Loucy (cell line): ENCODE measurements around the gene ZFYVE28.

Experiments used
- H2AFZ ChIP-seq: fragments of 200-600 bp; sonication (generic); 2 replicates; pipeline ENCODE4 v1.6.0; 2016; ENCODE audit warnings: antibody characterized with exemption, mild to moderate bottlenecking, low read length, moderate library complexity
- H3F3A ChIP-seq: fragments of 200-600 bp; 2 replicates; pipeline ENCODE4 v1.6.0; 2016; ENCODE audit warnings: antibody characterized with exemption, low read depth, mild to moderate bottlenecking
- H3K27me3 ChIP-seq: fragments of 200-600 bp; sonication (generic); 2 replicates; pipeline ENCODE4 v1.6.1; 2014; ENCODE audit warnings: low read length, mild to moderate bottlenecking; ENCODE audit not compliant: insufficient read depth, poor library complexity, severe bottlenecking
- H3K36me3 ChIP-seq: fragments of 200-600 bp; sonication (generic); 2 replicates; pipeline ENCODE4 v1.6.1; 2016; ENCODE audit warnings: low read length; ENCODE audit not compliant: insufficient read depth
- H3K4me1 ChIP-seq: fragments of 200-600 bp; sonication (generic); 2 replicates; pipeline ENCODE4 v1.5.1; 2014; ENCODE audit warnings: low read length, mild to moderate bottlenecking; ENCODE audit not compliant: insufficient read depth, poor library complexity, severe bottlenecking
- H3K4me2 ChIP-seq: fragments of 200-600 bp; sonication (generic); 2 replicates; pipeline ENCODE4 v1.6.0; 2014; ENCODE audit warnings: antibody characterized with exemption, low read length, low read depth, mild to moderate bottlenecking; ENCODE audit not compliant: poor library complexity, severe bottlenecking
- H3K4me3 ChIP-seq: fragments of 200-600 bp; sonication (generic); 2 replicates; pipeline ENCODE4 v1.5.1; 2014; ENCODE audit warnings: low read length, mild to moderate bottlenecking, mixed read lengths; ENCODE audit not compliant: poor library complexity, severe bottlenecking
- H3K79me2 ChIP-seq: fragments of 200-600 bp; sonication (generic); 2 replicates; pipeline ENCODE4 v1.6.1; 2014; ENCODE audit warnings: low read length; ENCODE audit not compliant: insufficient read depth
- H3K9ac ChIP-seq: fragments of 200-600 bp; sonication (generic); 2 replicates; pipeline ENCODE4 v1.6.0; 2014; ENCODE audit warnings: mild to moderate bottlenecking, low read depth, low read length, moderate library complexity; ENCODE audit not compliant: poor library complexity, severe bottlenecking
- H3K9me2 ChIP-seq: fragments of 200-600 bp; sonication (generic); replicated peaks from 2 replicates; pipeline ENCODE4 v1.6.1; 2016; ENCODE audit warnings: low read depth, low read length, mixed read lengths
- H3K9me3 ChIP-seq: fragments of 200-600 bp; sonication (generic); 2 replicates; pipeline ENCODE4 v1.6.1; 2014; ENCODE audit warnings: mild to moderate bottlenecking, antibody characterized with exemption, low read length, low read depth; ENCODE audit not compliant: insufficient read depth
- H4K20me1 ChIP-seq: fragments of 200-600 bp; sonication (generic); 2 replicates; pipeline ENCODE4 v1.6.0; 2014; ENCODE audit warnings: antibody characterized with exemption, low read length, mild to moderate bottlenecking; ENCODE audit not compliant: insufficient read depth, poor library complexity, severe bottlenecking
- EZH2phosphoT487 ChIP-seq: fragments of 200-600 bp; IDR thresholded peaks from 2 replicates; pipeline ENCODE4 v1.6.1; 2018; ENCODE audit warnings: antibody characterized with exemption, mild to moderate bottlenecking, moderate library complexity, borderline replicate concordance
- TF ChIP-seq, protein P1 (sequence below): fragments of 200-600 bp; sonication (generic); conservative IDR thresholded peaks from 2 replicates; pipeline ENCODE4 v1.5.1; 2014; ENCODE audit warnings: mild to moderate bottlenecking, antibody characterized with exemption, low read length

ZFYVE28 gene

DNA sequence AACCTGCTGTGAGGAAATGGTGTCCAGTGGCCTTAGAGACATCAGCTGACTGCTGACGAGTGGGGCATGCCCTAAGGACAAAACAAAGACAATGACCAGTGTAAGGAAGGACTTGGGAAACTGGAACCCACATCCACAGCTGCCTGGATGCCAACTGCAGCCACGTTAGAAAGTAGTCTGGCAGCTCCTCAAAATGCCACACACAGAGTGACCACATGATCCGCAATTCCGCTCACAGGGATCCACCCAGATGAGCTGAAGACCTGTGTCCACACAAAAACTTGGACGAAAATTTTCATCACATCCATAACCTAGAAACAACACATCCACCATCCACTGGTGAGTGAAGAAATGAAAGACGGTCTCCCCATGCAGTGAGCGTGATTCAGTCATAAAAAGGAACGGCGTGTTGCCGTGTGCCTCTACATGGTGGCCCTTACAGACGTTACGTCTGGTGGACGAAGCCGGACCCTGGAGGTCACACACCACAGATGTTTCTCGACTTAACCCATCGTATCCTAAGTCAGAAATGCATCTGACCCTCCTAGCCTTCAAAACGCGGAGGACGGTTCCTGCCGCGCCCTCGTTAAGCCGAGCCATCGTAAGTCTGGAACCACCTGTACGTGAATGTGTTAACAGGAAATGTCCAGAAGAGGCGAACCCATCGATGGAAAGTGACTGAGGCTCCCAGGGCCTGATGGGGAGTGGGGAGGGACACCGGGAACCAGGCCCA is 115.9 kb downstream of the ZFYVE28 start:
- no peaks in the 10 kb centered on the region for H3F3A ChIP-seq
- H2AFZ ChIP-seq = no peak overlapping the region
- H4K20me1 ChIP-seq = no peaks in the 10 kb centered on the region
- no peaks in the 10 kb centered on the region for H3K36me3 ChIP-seq
- H3K9me3 ChIP-seq = no peaks in the 10 kb centered on the region
- H3K4me2 ChIP-seq = no peak overlapping the region
- H3K4me3 ChIP-seq = no peak overlapping the region
- H3K79me2 ChIP-seq = no peaks in the 10 kb centered on the region
- no peak overlapping the region for H3K9ac ChIP-seq
- H3K27me3 ChIP-seq = no peaks in the 10 kb centered on the region
- H3K9me2 ChIP-seq = no peaks in the 10 kb centered on the region
- no peak for TF ChIP-seq EZH2phosphoT487
- TF ChIP-seq, protein P1, sequence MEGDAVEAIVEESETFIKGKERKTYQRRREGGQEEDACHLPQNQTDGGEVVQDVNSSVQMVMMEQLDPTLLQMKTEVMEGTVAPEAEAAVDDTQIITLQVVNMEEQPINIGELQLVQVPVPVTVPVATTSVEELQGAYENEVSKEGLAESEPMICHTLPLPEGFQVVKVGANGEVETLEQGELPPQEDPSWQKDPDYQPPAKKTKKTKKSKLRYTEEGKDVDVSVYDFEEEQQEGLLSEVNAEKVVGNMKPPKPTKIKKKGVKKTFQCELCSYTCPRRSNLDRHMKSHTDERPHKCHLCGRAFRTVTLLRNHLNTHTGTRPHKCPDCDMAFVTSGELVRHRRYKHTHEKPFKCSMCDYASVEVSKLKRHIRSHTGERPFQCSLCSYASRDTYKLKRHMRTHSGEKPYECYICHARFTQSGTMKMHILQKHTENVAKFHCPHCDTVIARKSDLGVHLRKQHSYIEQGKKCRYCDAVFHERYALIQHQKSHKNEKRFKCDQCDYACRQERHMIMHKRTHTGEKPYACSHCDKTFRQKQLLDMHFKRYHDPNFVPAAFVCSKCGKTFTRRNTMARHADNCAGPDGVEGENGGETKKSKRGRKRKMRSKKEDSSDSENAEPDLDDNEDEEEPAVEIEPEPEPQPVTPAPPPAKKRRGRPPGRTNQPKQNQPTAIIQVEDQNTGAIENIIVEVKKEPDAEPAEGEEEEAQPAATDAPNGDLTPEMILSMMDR = no peak
- no peaks in the 10 kb centered on the region for H3K4me1 ChIP-seq

DNA sequence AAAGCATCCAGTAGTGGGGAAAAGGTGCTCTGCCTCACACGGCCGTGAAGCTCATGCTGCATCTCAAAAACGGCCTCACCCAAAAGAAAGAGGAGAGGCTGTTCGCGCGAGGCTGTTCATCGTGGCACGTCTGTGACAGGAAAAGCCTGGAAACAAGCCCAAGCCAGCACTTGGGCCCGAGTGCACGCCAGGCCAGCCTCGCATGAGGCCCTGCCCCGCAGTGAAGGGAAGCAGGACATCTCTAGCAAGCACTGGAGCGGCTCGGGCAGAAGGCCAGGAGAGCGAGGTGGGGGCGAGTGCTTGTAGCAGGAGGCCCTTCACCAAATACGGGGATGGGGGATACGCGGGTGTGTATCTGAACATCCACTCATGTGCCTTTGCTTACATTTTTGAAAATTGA is 116.6 kb downstream of the ZFYVE28 start:
- Histone ChIP-seq H3K9me2 (no peaks in the 10 kb centered on the region), H3K4me1 (peaks cover under 1% of the 10 kb centered on the region), H3K4me3 (no peak overlapping the region), H3K27me3 (no peaks in the 10 kb centered on the region), H3F3A (no peaks in the 10 kb centered on the region), H3K4me2 (no peak overlapping the region), H3K9ac (no peak overlapping the region), H3K36me3 (no peaks in the 10 kb centered on the region), H3K9me3 (no peaks in the 10 kb centered on the region), H4K20me1 (no peaks in the 10 kb centered on the region), H3K79me2 (no peaks in the 10 kb centered on the region), H2AFZ (no peak overlapping the region)
- TF ChIP-seq, protein P1 = no peak
- TF ChIP-seq EZH2phosphoT487 = no peak

DNA sequence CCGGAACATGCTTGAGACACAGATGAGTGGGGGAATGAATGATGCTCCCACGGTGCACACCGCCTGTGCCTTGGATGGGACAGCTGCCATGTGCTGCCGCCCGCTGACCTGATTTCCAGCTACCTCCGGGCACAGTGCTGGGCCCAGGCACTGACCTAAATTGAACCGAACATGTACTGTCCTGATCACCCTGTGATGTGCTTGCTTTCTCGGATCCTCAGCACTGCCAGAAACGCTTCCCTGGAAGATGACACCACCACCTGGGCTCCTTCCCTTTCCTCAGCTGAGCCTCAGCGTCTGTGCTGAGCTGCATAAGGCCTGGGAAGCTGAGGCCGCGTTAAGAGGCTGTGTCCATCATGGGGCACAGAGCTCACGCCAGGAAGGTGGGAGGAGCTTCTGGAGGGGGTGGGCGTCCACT is 117.2 kb downstream of the ZFYVE28 start:
- Histone ChIP-seq H3K36me3 (no peaks in the 10 kb centered on the region), H3F3A (no peaks in the 10 kb centered on the region), H3K4me2 (no peak overlapping the region), H3K79me2 (no peaks in the 10 kb centered on the region), H3K4me3 (no peak overlapping the region), H3K9me3 (no peaks in the 10 kb centered on the region), H3K9ac (no peak overlapping the region), H3K27me3 (no peaks in the 10 kb centered on the region), H3K9me2 (no peaks in the 10 kb centered on the region), H3K4me1 (peaks cover 6% of the 10 kb centered on the region), H2AFZ (no peak overlapping the region), H4K20me1 (no peaks in the 10 kb centered on the region)
- no peak for TF ChIP-seq EZH2phosphoT487
- TF ChIP-seq, protein P1 = no peak
